Measurements from ENCODE around the gene ENOSF1.
"Not testable (repeated sequence)": the region's sequence is repeated elsewhere in the genome, so short reads cannot be mapped to it uniquely, and the experiment has no call there.

Gene ENOSF1

GRCh38 chr18:712401-713134, at the start of gene ENOSF1:
ENOSF1 (minus strand) TSS chr18:712630; CDS start chr18:712587, 43 bp downstream.
- DNase-seq: peak; percentile 79
- in situ Hi-C loops (cut with HindIII; ENCODE audit: low pct_ligation_motif_present, low pct_unique_long_range_greater_than_20kb, low sequenced_read_pairs): no loop called here

- DNase-seq; in situ Hi-C loops (cut with HindIII; ENCODE audit: low pct_ligation_motif_present, low pct_unique_long_range_greater_than_20kb, low sequenced_read_pairs): not testable (repeated sequence)
Measured at GRCh38 chr18:759864-760263, 47.4 kb upstream of the ENOSF1 start.

- no peak for DNase-seq
- in situ Hi-C loops (cut with HindIII; ENCODE audit: low pct_ligation_motif_present, low pct_unique_long_range_greater_than_20kb, low sequenced_read_pairs): no loop called here
Measured at GRCh38 chr18:755506-755905, 43.1 kb upstream of the ENOSF1 start.

GRCh38 chr18:754656-755055, 42.2 kb upstream of the ENOSF1 start:
- DNase-seq: no peak
- in situ Hi-C loops (cut with HindIII; ENCODE audit: low pct_ligation_motif_present, low pct_unique_long_range_greater_than_20kb, low sequenced_read_pairs): no loop called here

GRCh38 chr18:750456-750855, 38.0 kb upstream of the ENOSF1 start:
- in situ Hi-C loops (cut with HindIII; ENCODE audit: low pct_ligation_motif_present, low pct_unique_long_range_greater_than_20kb, low sequenced_read_pairs): no loop called here

GRCh38 chr18:744832-745597, 32.6 kb upstream of the ENOSF1 start:
- DNase-seq: no peak

More at GRCh38 chr18:750456-750855, 38.0 kb upstream of the ENOSF1 start:
- no peak for DNase-seq

GRCh38 chr18:741931-742512, 29.6 kb upstream of the ENOSF1 start:
- DNase-seq: peak; percentile 42
- in situ Hi-C loops (cut with HindIII; ENCODE audit: low pct_ligation_motif_present, low pct_unique_long_range_greater_than_20kb, low sequenced_read_pairs): loop anchor here (25.0 kb wide), 1 partner anchor 95 kb away; no protein-coding TSS in a partner anchor

More at GRCh38 chr18:744832-745597, 32.6 kb upstream of the ENOSF1 start:
- in situ Hi-C loops (cut with HindIII; ENCODE audit: low pct_ligation_motif_present, low pct_unique_long_range_greater_than_20kb, low sequenced_read_pairs): loop anchor here (25.0 kb wide), 1 partner anchor 92 kb away; no protein-coding TSS in a partner anchor

- in situ Hi-C loops (cut with HindIII; ENCODE audit: low pct_ligation_motif_present, low pct_unique_long_range_greater_than_20kb, low sequenced_read_pairs): loop anchor here (25.0 kb wide), 1 partner anchor 105 kb away; no protein-coding TSS in a partner anchor
- no peak for DNase-seq
Measured at GRCh38 chr18:732371-732770, 19.9 kb upstream of the ENOSF1 start.

- in situ Hi-C loops (cut with HindIII; ENCODE audit: low pct_ligation_motif_present, low pct_unique_long_range_greater_than_20kb, low sequenced_read_pairs): loop anchor here (25.0 kb wide), 1 partner anchor 106 kb away; no protein-coding TSS in a partner anchor
- no peak for DNase-seq
Measured at GRCh38 chr18:731185-731584, 18.8 kb upstream of the ENOSF1 start.

- DNase-seq: no peak
- in situ Hi-C loops (cut with HindIII; ENCODE audit: low pct_ligation_motif_present, low pct_unique_long_range_greater_than_20kb, low sequenced_read_pairs): loop anchor here (25.0 kb wide), 1 partner anchor 107 kb away; no protein-coding TSS in a partner anchor
Measured at GRCh38 chr18:730692-731091, 18.3 kb upstream of the ENOSF1 start.

GRCh38 chr18:730120-730519, 17.7 kb upstream of the ENOSF1 start:
- DNase-seq: peak; percentile 12
- in situ Hi-C loops (cut with HindIII; ENCODE audit: low pct_ligation_motif_present, low pct_unique_long_range_greater_than_20kb, low sequenced_read_pairs): loop anchor here (25.0 kb wide), 1 partner anchor 107 kb away; no protein-coding TSS in a partner anchor

GRCh38 chr18:725646-726045, 13.2 kb upstream of the ENOSF1 start:
- in situ Hi-C loops (cut with HindIII; ENCODE audit: low pct_ligation_motif_present, low pct_unique_long_range_greater_than_20kb, low sequenced_read_pairs): loop anchor here (25.0 kb wide), 1 partner anchor 112 kb away; no protein-coding TSS in a partner anchor
- no peak for DNase-seq

- no peak for DNase-seq
- in situ Hi-C loops (cut with HindIII; ENCODE audit: low pct_ligation_motif_present, low pct_unique_long_range_greater_than_20kb, low sequenced_read_pairs): no loop called here
Measured at GRCh38 chr18:723541-724080, 11.2 kb upstream of the ENOSF1 start.

- no peak for DNase-seq
- in situ Hi-C loops (cut with HindIII; ENCODE audit: low pct_ligation_motif_present, low pct_unique_long_range_greater_than_20kb, low sequenced_read_pairs): no loop called here
Measured at GRCh38 chr18:717003-717402, 4.6 kb upstream of the ENOSF1 start.

GRCh38 chr18:715626-716025, 3.2 kb upstream of the ENOSF1 start:
- DNase-seq: no peak
- in situ Hi-C loops (cut with HindIII; ENCODE audit: low pct_ligation_motif_present, low pct_unique_long_range_greater_than_20kb, low sequenced_read_pairs): no loop called here

GRCh38 chr18:713135-713490, 683 bp upstream of the ENOSF1 start:
- in situ Hi-C loops (cut with HindIII; ENCODE audit: low pct_ligation_motif_present, low pct_unique_long_range_greater_than_20kb, low sequenced_read_pairs): no loop called here
- DNase-seq: no peak

- DNase-seq: peak; percentile 80
Measured at GRCh38 chr18:711657-712400, 601 bp downstream of the ENOSF1 start.

GRCh38 chr18:711310-711656, 1.1 kb downstream of the ENOSF1 start:
- in situ Hi-C loops (cut with HindIII; ENCODE audit: low pct_ligation_motif_present, low pct_unique_long_range_greater_than_20kb, low sequenced_read_pairs): no loop called here

More at GRCh38 chr18:711657-712400, 601 bp downstream of the ENOSF1 start:
- in situ Hi-C loops (cut with HindIII; ENCODE audit: low pct_ligation_motif_present, low pct_unique_long_range_greater_than_20kb, low sequenced_read_pairs): no loop called here

More at GRCh38 chr18:711310-711656, 1.1 kb downstream of the ENOSF1 start:
- peak; percentile 19 for DNase-seq
